ENCODE data around the gene RBM7.

GRCh38 chr11:114413958-114414357 is 13.5 kb downstream of the RBM7 start:
- TF ChIP-seq EP300 (IDR thresholded peaks at IDR 0.05) (no peak), POLR2A (IDR thresholded peaks at IDR 0.05) (no peak), CTCF (IDR thresholded peaks at IDR 0.05) (no peak)
